Osteoblast (primary cell): ENCODE measurements around the gene ABCC4. TPM values are rescaled to one million over a fixed set of nuclear protein-coding genes. Genes with fewer than 3 reads are reported as not detected.

Source experiments
- DNase-seq: peaks from one replicate; pipeline ENCODE4 v3.0.0; 2011; ENCODE audit warnings: low spot score, mixed read lengths; ENCODE audit not compliant: insufficient read length; ENCODE audit errors: missing footprints
- H2AFZ ChIP-seq: 2 replicates; pipeline ENCODE4 v1.6.0; 2011; ENCODE audit warnings: mild to moderate bottlenecking, low read length
- H3K27ac ChIP-seq: 2 replicates; pipeline ENCODE4 v1.5.1; 2011; ENCODE audit warnings: mild to moderate bottlenecking, low read depth, low read length, moderate library complexity
- H3K27me3 ChIP-seq: 2 replicates; pipeline ENCODE4 v1.6.0; 2012; ENCODE audit warnings: mild to moderate bottlenecking, control low read depth, inconsistent platforms, low read length, moderate library complexity; ENCODE audit not compliant: insufficient read depth
- H3K36me3 ChIP-seq: 2 replicates; pipeline ENCODE4 v1.5.1; 2011; ENCODE audit warnings: mild to moderate bottlenecking, low read length, control low read depth, moderate library complexity; ENCODE audit not compliant: insufficient read depth
- H3K4me1 ChIP-seq: 2 replicates; pipeline ENCODE4 v1.5.1; 2011; ENCODE audit warnings: mild to moderate bottlenecking, low read length, control low read depth, moderate library complexity; ENCODE audit not compliant: insufficient read depth
- H3K4me2 ChIP-seq: 2 replicates; pipeline ENCODE4 v1.6.0; 2011; ENCODE audit warnings: mild to moderate bottlenecking, low read length; ENCODE audit not compliant: insufficient read depth
- H3K4me3 ChIP-seq: fragments of 200-600 bp; sonication (generic); 3 replicates; pipeline ENCODE4 v1.5.1; 2012; ENCODE audit warnings: mild to moderate bottlenecking, low read length, inconsistent platforms; ENCODE audit not compliant: insufficient read depth
- H3K79me2 ChIP-seq: 2 replicates; pipeline ENCODE4 v1.6.0; 2012; ENCODE audit warnings: mild to moderate bottlenecking, low read length, control low read depth, inconsistent platforms; ENCODE audit not compliant: insufficient read depth
- H3K9me3 ChIP-seq: 2 replicates; pipeline ENCODE4 v1.5.1; 2011; ENCODE audit warnings: low read depth, low read length, control low read depth
- H4K20me1 ChIP-seq: 2 replicates; pipeline ENCODE4 v1.6.0; 2012; ENCODE audit warnings: mild to moderate bottlenecking, low read length, control low read depth; ENCODE audit not compliant: insufficient read depth
- CTCF ChIP-seq: IDR thresholded peaks from 2 replicates; pipeline ENCODE4 v1.5.1; 2011; ENCODE audit warnings: mild to moderate bottlenecking, low read depth, low read length, moderate library complexity; ENCODE audit errors: extremely low read depth
- total RNA-seq: library from RNA; depleted of rRNA; stranded (reverse); fragments of >200 nt; gene quantifications from 2 replicates; pipeline ENCODE4 v1.2.3, GENCODE V29; 2012

The ABCC4 gene
- total RNA-seq, 1 donor: 27.5 TPM

GRCh38 chr13:95226050-95226449 lies 75.2 kb downstream of the ABCC4 start:
- H3K27ac ChIP-seq: no peak overlapping the region
- no peak for TF ChIP-seq CTCF
- no peak overlapping the region for H2AFZ ChIP-seq
- no peaks in the 10 kb centered on the region for H3K36me3 ChIP-seq
- no peaks in the 10 kb centered on the region for H3K27me3 ChIP-seq
- H3K4me2 ChIP-seq: no peak overlapping the region
- H3K79me2 ChIP-seq: no peaks in the 10 kb centered on the region
- H4K20me1 ChIP-seq: no peaks in the 10 kb centered on the region
- no peaks in the 10 kb centered on the region for H3K9me3 ChIP-seq
- DNase-seq: no peak
- H3K4me1 ChIP-seq: no peaks in the 10 kb centered on the region
- H3K4me3 ChIP-seq: no peak overlapping the region

GRCh38 chr13:95224064-95224463 lies 77.2 kb downstream of the ABCC4 start:
- H3K36me3 ChIP-seq: no peaks in the 10 kb centered on the region
- no peaks in the 10 kb centered on the region for H3K9me3 ChIP-seq
- no peak overlapping the region for H3K4me3 ChIP-seq
- H3K27ac ChIP-seq: no peak overlapping the region
- no peaks in the 10 kb centered on the region for H3K79me2 ChIP-seq
- no peaks in the 10 kb centered on the region for H3K4me1 ChIP-seq
- no peak overlapping the region for H3K4me2 ChIP-seq
- H2AFZ ChIP-seq: no peak overlapping the region
- H4K20me1 ChIP-seq: no peaks in the 10 kb centered on the region
- H3K27me3 ChIP-seq: no peaks in the 10 kb centered on the region
- DNase-seq: no peak
- TF ChIP-seq CTCF: no peak

GRCh38 chr13:95222733-95223018 lies 78.6 kb downstream of the ABCC4 start:
- no peaks in the 10 kb centered on the region for H3K79me2 ChIP-seq
- H3K36me3 ChIP-seq: no peaks in the 10 kb centered on the region
- no peak overlapping the region for H3K27ac ChIP-seq
- DNase-seq: no peak
- TF ChIP-seq CTCF: no peak
- no peaks in the 10 kb centered on the region for H3K27me3 ChIP-seq
- H4K20me1 ChIP-seq: no peaks in the 10 kb centered on the region
- H2AFZ ChIP-seq: no peak overlapping the region
- H3K4me3 ChIP-seq: no peak overlapping the region
- no peaks in the 10 kb centered on the region for H3K9me3 ChIP-seq
- H3K4me2 ChIP-seq: no peak overlapping the region
- no peaks in the 10 kb centered on the region for H3K4me1 ChIP-seq

GRCh38 chr13:95221971-95222732 lies 79.1 kb downstream of the ABCC4 start:
- no peak for TF ChIP-seq CTCF
- Histone ChIP-seq H3K27ac (no peak overlapping the region), H3K27me3 (no peaks in the 10 kb centered on the region), H3K79me2 (no peaks in the 10 kb centered on the region), H2AFZ (no peak overlapping the region), H3K4me1 (no peaks in the 10 kb centered on the region), H3K4me2 (no peak overlapping the region), H3K4me3 (no peak overlapping the region), H3K9me3 (no peaks in the 10 kb centered on the region), H4K20me1 (no peaks in the 10 kb centered on the region), H3K36me3 (no peaks in the 10 kb centered on the region)
- DNase-seq: no peak
